Endothelial cell of umbilical vein (primary cell): ENCODE data around the gene RAI1. TPM values are rescaled to one million over a fixed set of nuclear protein-coding genes. Genes with fewer than 3 reads are reported as not detected.

ENCODE experiments used
- BruUV-seq: library from RNA; stranded (reverse); fragments of 400-500 nt; replicated peaks from 2 replicates; lab custom pipeline; 2021; lab: Mats Ljungman, UMichigan
- CTCF ChIA-PET: fragments of 300-600, 350-600 bp; sonication (Branson Sonifier 250); formaldehyde crosslinking; loops from one replicate; lab custom pipeline; 2021; ENCODE audit warnings: antibody characterized with exemption, inconsistent platforms; lab: Charles Lee
- POLR2A ChIA-PET: fragments of 300-600, 350-600 bp; sonication (Branson Sonifier 250); formaldehyde crosslinking; loops from one replicate; lab custom pipeline; 2021; ENCODE audit warnings: antibody characterized with exemption, inconsistent platforms; lab: Charles Lee
- DNase-seq: peaks from one replicate; pipeline ENCODE4 v3.0.0-alpha.2; 2011; ENCODE audit warnings: low read depth, low spot score
- FAIRE-seq: peaks from 2 replicates; lab custom pipeline; 2011; peaks lifted over from hg19 to GRCh38; lab: Jason Lieb, UNC
- H2AFZ ChIP-seq: 2 replicates; pipeline ENCODE4 v1.6.0; 2012; ENCODE audit warnings: low read depth, low read length, control low read depth, inconsistent platforms
- H3K27ac ChIP-seq: 2 replicates; pipeline ENCODE4 v1.5.1; 2011; ENCODE audit warnings: low read depth, mild to moderate bottlenecking, control low read depth, low read length, moderate library complexity; ENCODE audit not compliant: insufficient read depth
- H3K27me3 ChIP-seq, 2 experiments: 2 replicates each; pipeline versions ENCODE4 v1.6.0 to v1.6.1; 2011; ENCODE audit warnings: low read length in 2 of 2, mixed read lengths in 1 of 2; ENCODE audit not compliant: control insufficient read depth in 2 of 2, insufficient read depth in 2 of 2
- H3K36me3 ChIP-seq, 2 experiments: 2 replicates in 1 of 2; 3 replicates in 1 of 2; pipeline ENCODE4 v1.5.1; 2011; ENCODE audit warnings: low read length in 2 of 2, mild to moderate bottlenecking in 1 of 2, moderate library complexity in 1 of 2; ENCODE audit not compliant: control insufficient read depth in 2 of 2, insufficient read depth in 2 of 2; ENCODE audit errors: extremely low read depth in 1 of 2
- H3K4me1 ChIP-seq: 3 replicates; pipeline ENCODE4 v1.5.1; 2011; ENCODE audit warnings: mild to moderate bottlenecking, low read length; ENCODE audit not compliant: control insufficient read depth, insufficient read depth; ENCODE audit errors: extremely low read depth
- H3K4me2 ChIP-seq: 2 replicates; pipeline ENCODE4 v1.6.1; 2011; ENCODE audit warnings: low read length, control low read depth, mixed read lengths; ENCODE audit not compliant: insufficient read depth
- H3K4me3 ChIP-seq, 3 experiments: fragments of 200-600 bp in 1 of 3; sonication (generic), shearing (Covaris generic) in 1 of 3; replicated peaks in 1 of 3; 2 replicates each; pipeline ENCODE4 v1.5.1; 2011 to 2016; ENCODE audit warnings: control low read depth in 3 of 3, low read length in 3 of 3, mild to moderate bottlenecking in 2 of 3, inconsistent platforms in 1 of 3, low read depth in 1 of 3, moderate library complexity in 1 of 3; ENCODE audit not compliant: insufficient read depth in 1 of 3
- H3K79me2 ChIP-seq: 2 replicates; pipeline ENCODE4 v1.6.0; 2012; ENCODE audit warnings: low read length, inconsistent platforms; ENCODE audit not compliant: control insufficient read depth, insufficient read depth
- H3K9ac ChIP-seq: replicated peaks from 2 replicates; pipeline ENCODE3; 2011; ENCODE audit warnings: low read length, control low read depth; ENCODE audit not compliant: insufficient read depth; ENCODE audit errors: extremely low read depth
- H3K9me1 ChIP-seq: replicated peaks from 3 replicates; pipeline ENCODE4 v1.6.0; 2011; ENCODE audit warnings: mild to moderate bottlenecking, low read length; ENCODE audit not compliant: control insufficient read depth, insufficient read depth; ENCODE audit errors: extremely low read depth
- H3K9me3 ChIP-seq: replicated peaks from 2 replicates; pipeline ENCODE4 v1.5.1; 2012; ENCODE audit warnings: low read length, inconsistent platforms; ENCODE audit not compliant: control insufficient read depth, insufficient read depth
- H4K20me1 ChIP-seq: replicated peaks from 2 replicates; pipeline ENCODE3; 2011; ENCODE audit warnings: mild to moderate bottlenecking, low read length; ENCODE audit not compliant: control insufficient read depth, insufficient read depth; ENCODE audit errors: extremely low read depth
- CTCF ChIP-seq, 2 donors: IDR thresholded peaks; 1 replicate in 1 of 2; 2 replicates in 1 of 2; pipeline ENCODE4 v1.5.1; 2011; ENCODE audit warnings: low read length in 2 of 2, mild to moderate bottlenecking in 2 of 2, moderate library complexity in 2 of 2, control low read depth in 1 of 2, inconsistent platforms in 1 of 2, low read depth in 1 of 2; ENCODE audit not compliant: insufficient read depth in 1 of 2; ENCODE audit errors: extremely low read depth in 1 of 2
- EZH2 ChIP-seq: IDR thresholded peaks from 2 replicates; pipeline ENCODE4 v1.6.1; 2012; ENCODE audit warnings: borderline replicate concordance, low read depth, mild to moderate bottlenecking, moderate library complexity, low read length, inconsistent platforms; ENCODE audit not compliant: severe bottlenecking
- JUN ChIP-seq: IDR thresholded peaks from 2 replicates; pipeline ENCODE4 v1.6.1; 2011; ENCODE audit warnings: borderline replicate concordance, low read depth; ENCODE audit not compliant: insufficient read length, insufficient read depth
- MAX ChIP-seq: IDR thresholded peaks from 2 replicates; pipeline ENCODE4 v1.6.1; 2011; ENCODE audit not compliant: insufficient read depth, insufficient read length
- MYC ChIP-seq: IDR thresholded peaks from one replicate; pipeline ENCODE4 v1.6.1; 2011; ENCODE audit warnings: mild to moderate bottlenecking, low read depth, low read length
- POLR2A ChIP-seq: IDR thresholded peaks from 2 replicates; pipeline ENCODE4 v1.6.1; 2012; ENCODE audit warnings: low read depth, mild to moderate bottlenecking, control low read depth, low read length
- POLR2AphosphoS5 ChIP-seq: IDR thresholded peaks from 2 replicates; pipeline ENCODE4 v1.6.1; 2012; ENCODE audit warnings: low read depth, mild to moderate bottlenecking, control low read depth, low read length, moderate library complexity; ENCODE audit not compliant: insufficient read depth
- dilution Hi-C: fragments of 300-500 bp; cut with MboI; formaldehyde crosslinking; loops from one replicate; pipeline ENCODE4 v1.15.0; 2019; ENCODE audit warnings: low sequenced_read_pairs; ENCODE audit not compliant: extremely low pct_ligation_motif_present
- intact Hi-C: fragments of 100-400 bp; cut with micrococcal nuclease; formaldehyde crosslinking; loops from one replicate; pipeline ENCODE4 v1.10.0; 2022
- polyA plus RNA-seq, 4 experiments: library from polyadenylated mRNA; depleted of rRNA in 3 of 4; stranded (reverse) in 3 of 4; unstranded in 1 of 4; fragments of >200 nt; gene quantifications; 2 replicates each; pipeline versions ENCODE4 v1.2.1 to v1.2.3, GENCODE V29; 2011 to 2012; ENCODE audit warnings: missing spikeins in 1 of 4
- total RNA-seq: library from RNA; stranded (reverse); gene quantifications from 2 replicates; pipeline ENCODE4 v1.2.3, GENCODE V29; 2021

The RAI1 gene
- total and polyA plus RNA-seq, 2 donors (not counting 3 experiments of a cell fraction or from before 2014, with no cell fraction given): 7.8 to 43.3 TPM

DNA sequence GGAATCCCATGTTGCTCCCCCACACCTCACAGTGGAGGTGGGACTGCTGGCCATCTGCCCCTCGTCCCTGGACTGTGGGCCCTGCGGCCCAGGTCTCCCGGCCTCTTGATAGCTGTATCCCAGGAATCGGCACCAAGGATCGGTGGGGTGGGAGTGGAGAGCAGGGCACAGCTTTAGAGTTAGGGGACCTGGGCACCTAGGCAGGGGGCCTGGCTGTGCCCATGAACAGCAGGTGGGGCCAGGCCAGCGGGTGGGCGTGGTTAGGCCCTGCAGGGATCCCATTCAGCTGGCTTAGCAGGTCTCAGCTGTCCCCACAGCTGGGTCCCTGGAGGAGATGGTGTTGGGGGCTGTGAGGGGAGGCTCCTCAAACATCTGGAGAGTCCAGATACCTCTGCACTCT, 106.3 kb downstream of the RAI1 start:
- Histone ChIP-seq H3K9me3 (no peaks in the 10 kb centered on the region), H3K79me2 (no peaks in the 10 kb centered on the region), H3K9me1 (no peaks in the 10 kb centered on the region), H4K20me1 (no peaks in the 10 kb centered on the region), H3K4me3 (no peak overlapping the region), H3K27me3 (no peaks in the 10 kb centered on the region), H3K27ac (no peak overlapping the region), H3K4me1 (peaks cover 15% of the 10 kb centered on the region), H3K4me2 (no peak overlapping the region), H3K9ac (no peak overlapping the region), H3K36me3 (no peaks in the 10 kb centered on the region), H2AFZ (no peak overlapping the region)
- ChIA-PET POLR2A (no interaction called here), CTCF (interaction anchor here (1.1 kb wide), 1 partner anchor 132 kb away, joined by 4 read pairs; no protein-coding TSS in a partner anchor)
- FAIRE-seq (no peak), DNase-seq (no peak)
- intact Hi-C loops: no loop called here
- TF ChIP-seq POLR2A (no peak), MYC (no peak), EZH2 (no peak), MAX (no peak)
- BruUV-seq: no TSS peak
- dilution Hi-C loops: no loop called here

GRCh38 chr17:17788967-17789366, 107.7 kb downstream of the RAI1 start:
- dilution Hi-C loops: no loop called here
- no peak for FAIRE-seq
- no peak for TF ChIP-seq JUN
- TF ChIP-seq MAX: no peak
- no peak for TF ChIP-seq POLR2AphosphoS5
- no peak for TF ChIP-seq CTCF (IDR thresholded peaks at IDR 0.05; ENCODE audit: extremely low read depth in 1 of 2, insufficient read depth in 1 of 2, low read depth in 1 of 2, low read length in 2 of 2)
- TF ChIP-seq POLR2A: no peak
- TF ChIP-seq EZH2: no peak
- TF ChIP-seq MYC: no peak

More at GRCh38 chr17:17788967-17789366, 107.7 kb downstream of the RAI1 start:
- DNase-seq: no peak
- POLR2A ChIA-PET: no interaction called here
- Histone ChIP-seq H3K4me1 (peaks cover 5% of the 10 kb centered on the region), H3K27me3 (no peaks in the 10 kb centered on the region), H3K9ac (no peak overlapping the region), H4K20me1 (no peaks in the 10 kb centered on the region), H3K4me2 (no peak overlapping the region), H3K27ac (no peak overlapping the region), H3K36me3 (peaks cover 0 to 7% of the 10 kb centered on the region in 2 experiments), H3K9me3 (no peaks in the 10 kb centered on the region), H2AFZ (no peak overlapping the region), H3K9me1 (no peaks in the 10 kb centered on the region), H3K79me2 (no peaks in the 10 kb centered on the region), H3K4me3 (no peak overlapping the region)
- intact Hi-C loops: no loop called here
- BruUV-seq: no TSS peak
- CTCF ChIA-PET: no interaction called here
